Heart right ventricle (tissue), 16 donors: ENCODE measurements around the gene RAB9A. TPM values are rescaled to one million over a fixed set of nuclear protein-coding genes. Genes with fewer than 3 reads are reported as not detected.
"Not testable (repeated sequence)": the region's sequence is repeated elsewhere in the genome, so short reads cannot be mapped to it uniquely, and the experiment has no call there.

ENCODE experiments used
- ATAC-seq, 8 donors: fragments of 200-7000 bp; cut with Tn5 transposase; one replicate each; pipeline ENCODE4 v1.9.1; 2020; ENCODE audit warnings: mild to moderate bottlenecking in 8 of 8, moderate library complexity in 8 of 8, moderate number of reproducible peaks in 1 of 8
- DNase-seq, 2 donors: peaks; one replicate each; pipeline ENCODE4 v3.0.0-alpha.2; 2020
- H3K27ac ChIP-seq, 10 donors: fragments of 200-600 bp; sonication (generic) in 2 of 10; one replicate each; pipeline versions ENCODE4 v1.5.0 to v1.8.0; 2020 to 2022; ENCODE audit warnings: mild to moderate bottlenecking in 3 of 10
- H3K27me3 ChIP-seq, 7 donors: fragments of 200-600 bp; one replicate each; pipeline ENCODE4 v1.8.0; 2021 to 2022; ENCODE audit warnings: mild to moderate bottlenecking in 2 of 7
- H3K36me3 ChIP-seq, 9 donors: fragments of 200-600 bp; sonication (generic) in 1 of 9; one replicate each; pipeline versions ENCODE4 v1.5.0 to v1.8.0; 2020 to 2022; ENCODE audit warnings: mild to moderate bottlenecking in 2 of 9
- H3K4me1 ChIP-seq, 9 donors: fragments of 200-600 bp; sonication (generic) in 1 of 9; one replicate each; pipeline versions ENCODE4 v1.5.0 to v1.8.0; 2020 to 2022; ENCODE audit warnings: mild to moderate bottlenecking in 4 of 9
- H3K4me3 ChIP-seq, 10 donors: fragments of 200-600 bp; sonication (generic) in 2 of 10; one replicate each; pipeline versions ENCODE4 v1.5.0 to v1.8.0; 2020 to 2022; ENCODE audit warnings: mild to moderate bottlenecking in 7 of 10, moderate library complexity in 2 of 10
- H3K9me3 ChIP-seq, 11 donors: fragments of 200-600 bp in 10 of 11; sonication (generic) in 2 of 11; one replicate each; pipeline versions ENCODE4 v1.5.0 to v1.8.0; 2013 to 2022; ENCODE audit warnings: mild to moderate bottlenecking in 2 of 11, control low read depth in 1 of 11, moderate library complexity in 1 of 11
- CTCF ChIP-seq, 9 donors: fragments of 200-600 bp; sonication (generic) in 2 of 9; IDR thresholded peaks; one replicate each; pipeline versions ENCODE4 v1.5.0 to v1.8.0; 2021 to 2022; ENCODE audit warnings: antibody characterized with exemption in 9 of 9, mild to moderate bottlenecking in 5 of 9, moderate library complexity in 1 of 9
- WGBS, 2 donors: extraction: QIAGEN DNeasy Blood & Tissue Kit; methylation state at CpG; one replicate each; pipeline ENCODE4 v1.1.7; 2013; ENCODE audit warnings: inconsistent platforms in 1 of 2; 5-methylcytosine and 5-hydroxymethylcytosine counted together
- intact Hi-C, 10 donors: fragments of 100-400 bp; cut with DNase I; formaldehyde crosslinking; loops; one replicate each; pipeline versions ENCODE4 v1.11.1 to v1.14.2; 2022
- polyA plus RNA-seq, 2 donors: library from polyadenylated mRNA; stranded (reverse); fragments of 200-250 nt; gene quantifications; one replicate each; pipeline ENCODE4 v1.2.3, GENCODE V29; 2013
- total RNA-seq, 10 donors: library from RNA; stranded (reverse); fragmentation: NEBNext Ultra II Directional in 3 of 10; extraction: Animal tissue kit (Norgen Biotek cat#: 25700) in 3 of 10; gene quantifications; one replicate each; pipeline versions ENCODE4 v1.2.1 to v1.2.4, GENCODE V29; 2021 to 2023
- donor health status: Arrhythmogenic right ventricular cardiomyopathy.
- donor health status: ischemic (EF 13 %, LVEDD 7.1; RV severe dilation, severe dysfunction).
- donor health status: healthy with polysubstance abuse.
- donor health status: DM: no; HTN: yes; CAD: no.
- donor health status: DM: no; HTN: no; CAD: no.
- donor health status: ischemic (EF 25% LVEDD 6.9; RV normal size, moderate dysfunction).
- donor health status: ischemic (EF 25% LVEDD 5.7; RV mildly dilated, moderate dysfunction).
- donor health status: healthy.
- donor health status: DM: yes; HTN: yes; CAD: no.
- donor health status: Ischemic cardiomyopathy.
- donor health status: ischemic (EF 35%, LVEDD 5.7; RV mildly dilated, moderate dysfunction).
- donor health status: nonischemic (EF 11% LVEDD 7.7; RV severe dilation, severe dysfunction).
- donor health status: DM: yes; HTN: yes; CAD: no.
- donor health status: PGD.
- donor health status: ischemic (EF 29% LVEDD 5.4; RV normal size, mild dysfunction).
- donor health status: nonischemic (EF 23%, LVEDD 6.1; RV moderate dilation, normal function).

Gene RAB9A
- total and polyA plus RNA-seq, 12 donors, result 5.1 to 28.9 (median 19.5) TPM

- Histone ChIP-seq H3K9me3 (no peaks in the 10 kb centered on the region), H3K4me3 (no peak overlapping the region), H3K27ac (no peak overlapping the region), H3K27me3 (no peaks in the 10 kb centered on the region), H3K4me1 (no peaks in the 10 kb centered on the region), H3K36me3 (no peaks in the 10 kb centered on the region)
- TF ChIP-seq CTCF (IDR thresholded peaks at IDR 0.05), result no peak
- ATAC-seq, result no peak
- no peak for DNase-seq
- intact Hi-C loops, result no loop called here
These were observed 12.0 kb upstream of the RAB9A start for GRCh38 chrX:13676885-13677284.

- intact Hi-C loops, DNase-seq, H3K27me3 ChIP-seq, H3K4me1 ChIP-seq, ATAC-seq, H3K27ac ChIP-seq, H3K4me3 ChIP-seq, H3K36me3 ChIP-seq, H3K9me3 ChIP-seq: not testable (repeated sequence)
- 97 to 99% methylated on average over 3 to 4 of the region's 4 CpGs for WGBS, 2 donors
These were observed 9.2 kb upstream of the RAB9A start for GRCh38 chrX:13679700-13680099.

- DNase-seq (no peak), ATAC-seq (no peak)
- WGBS, 2 donors, result 90 to 95% methylated on average over 7 of the region's 7 CpGs
- H3K27ac ChIP-seq, result no peak overlapping the region
- no peaks in the 10 kb centered on the region for H3K4me1 ChIP-seq
- H3K27me3 ChIP-seq, result peaks cover 0 to 2% (median 0%) of the 10 kb centered on the region in 7 donors
- TF ChIP-seq CTCF (IDR thresholded peaks at IDR 0.05), result no peak
- intact Hi-C loops, result no loop called here
- no peak overlapping the region for H3K4me3 ChIP-seq
- no peaks in the 10 kb centered on the region for H3K36me3 ChIP-seq
- peaks cover 0 to 4% (median 0%) of the 10 kb centered on the region in 11 donors for H3K9me3 ChIP-seq
These were observed 7.3 kb upstream of the RAB9A start for GRCh38 chrX:13681595-13681994.

- no peak for TF ChIP-seq CTCF (IDR thresholded peaks at IDR 0.05)
- intact Hi-C loops, result no loop called here
- Histone ChIP-seq H3K4me3 (no peak overlapping the region), H3K27me3 (peaks cover 0 to 29% (median 0%) of the 10 kb centered on the region in 7 donors), H3K9me3 (peaks cover 0 to 4% (median 0%) of the 10 kb centered on the region in 11 donors), H3K36me3 (no peaks in the 10 kb centered on the region), H3K4me1 (peaks cover 0 to 6% (median 0%) of the 10 kb centered on the region in 9 donors), H3K27ac (no peak overlapping the region)
- ATAC-seq (no peak), DNase-seq (no peak)
- WGBS, 2 donors, result 96 to 97% methylated on average over 4 of the region's 4 CpGs
These were observed 4.6 kb upstream of the RAB9A start for GRCh38 chrX:13684361-13684760.

- WGBS, 2 donors, result 43 to 81% methylated on average over 3 of the region's 3 CpGs
- ATAC-seq, result no peak
- peaks cover 0 to 4% (median 0%) of the 10 kb centered on the region in 11 donors for H3K9me3 ChIP-seq
- H3K27me3 ChIP-seq, result peaks cover 0 to 38% (median 0%) of the 10 kb centered on the region in 7 donors
- H3K36me3 ChIP-seq, result no peaks in the 10 kb centered on the region
- peaks cover 0 to 11% (median 0%) of the 10 kb centered on the region in 9 donors for H3K4me1 ChIP-seq
- no peak for DNase-seq
- no peak for TF ChIP-seq CTCF (IDR thresholded peaks at IDR 0.05)
- intact Hi-C loops, result loop anchor here in 1 of 10 donors (5.0 kb wide), 1 partner anchor 47 kb away; the partner anchor contains the start of genes OFD1 and TRAPPC2
- H3K4me3 ChIP-seq, result no peak overlapping the region
- H3K27ac ChIP-seq, result no peak overlapping the region
These were observed 3.7 kb upstream of the RAB9A start for GRCh38 chrX:13685126-13685763.
